ENCODE measurements around the gene SPDYA. TPM values are rescaled to one million over a fixed set of nuclear protein-coding genes. Genes with fewer than 3 reads are reported as not detected.

SPDYA gene
- total RNA-seq, 4 donors from 2014 or later = 0.35 to 0.80 TPM; not detected in 2

DNA sequence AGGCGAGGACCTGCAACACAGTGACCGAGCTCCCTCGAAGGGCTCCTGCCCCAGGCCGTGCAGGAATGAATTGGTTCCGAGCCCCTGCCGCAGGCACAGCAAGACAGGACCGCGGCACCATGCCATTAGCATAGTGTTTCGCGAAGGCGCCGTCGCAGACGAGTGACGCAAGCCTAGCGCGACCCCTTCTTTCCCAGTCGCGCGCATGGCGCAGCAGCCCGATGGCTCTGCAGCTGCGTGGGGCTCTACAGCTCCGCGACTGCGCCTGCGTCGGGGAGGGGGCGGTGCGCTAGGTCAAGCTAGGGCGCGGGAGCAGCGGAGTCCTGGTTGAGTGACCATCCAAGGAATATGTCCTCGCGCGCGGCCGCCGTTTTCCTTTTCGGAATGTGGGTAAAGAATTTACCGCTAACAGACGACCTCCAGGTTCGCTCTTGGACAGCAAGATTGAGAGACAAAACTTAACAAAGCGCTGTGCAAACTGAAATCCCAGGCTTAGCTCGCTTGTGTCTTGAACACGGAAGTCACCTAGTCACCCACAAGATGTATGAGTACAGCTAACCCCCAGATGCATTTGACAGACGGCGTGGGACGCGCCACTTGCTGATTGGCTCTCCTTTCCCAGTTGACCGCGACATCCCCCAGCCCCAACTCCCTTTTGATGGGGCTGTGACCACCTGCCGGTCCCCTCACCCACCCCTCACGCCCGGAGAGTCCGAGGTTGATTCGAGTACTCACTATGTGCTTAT is 59.7 kb downstream of the SPDYA start, which contains the start of gene TRMT61B:
TRMT61B (minus strand) TSS at position 164 of the 746 bp plus-strand sequence; CDS start at position 132, 32 bp downstream.
- TF ChIP-seq, protein P1, sequence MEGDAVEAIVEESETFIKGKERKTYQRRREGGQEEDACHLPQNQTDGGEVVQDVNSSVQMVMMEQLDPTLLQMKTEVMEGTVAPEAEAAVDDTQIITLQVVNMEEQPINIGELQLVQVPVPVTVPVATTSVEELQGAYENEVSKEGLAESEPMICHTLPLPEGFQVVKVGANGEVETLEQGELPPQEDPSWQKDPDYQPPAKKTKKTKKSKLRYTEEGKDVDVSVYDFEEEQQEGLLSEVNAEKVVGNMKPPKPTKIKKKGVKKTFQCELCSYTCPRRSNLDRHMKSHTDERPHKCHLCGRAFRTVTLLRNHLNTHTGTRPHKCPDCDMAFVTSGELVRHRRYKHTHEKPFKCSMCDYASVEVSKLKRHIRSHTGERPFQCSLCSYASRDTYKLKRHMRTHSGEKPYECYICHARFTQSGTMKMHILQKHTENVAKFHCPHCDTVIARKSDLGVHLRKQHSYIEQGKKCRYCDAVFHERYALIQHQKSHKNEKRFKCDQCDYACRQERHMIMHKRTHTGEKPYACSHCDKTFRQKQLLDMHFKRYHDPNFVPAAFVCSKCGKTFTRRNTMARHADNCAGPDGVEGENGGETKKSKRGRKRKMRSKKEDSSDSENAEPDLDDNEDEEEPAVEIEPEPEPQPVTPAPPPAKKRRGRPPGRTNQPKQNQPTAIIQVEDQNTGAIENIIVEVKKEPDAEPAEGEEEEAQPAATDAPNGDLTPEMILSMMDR (IDR thresholded peaks at IDR 0.05) = peak in 2 of 6 experiments; percentile 2 to 13
- TF ChIP-seq POLR2A (IDR thresholded peaks at IDR 0.05) = peak; percentile 79 to 85

DNA sequence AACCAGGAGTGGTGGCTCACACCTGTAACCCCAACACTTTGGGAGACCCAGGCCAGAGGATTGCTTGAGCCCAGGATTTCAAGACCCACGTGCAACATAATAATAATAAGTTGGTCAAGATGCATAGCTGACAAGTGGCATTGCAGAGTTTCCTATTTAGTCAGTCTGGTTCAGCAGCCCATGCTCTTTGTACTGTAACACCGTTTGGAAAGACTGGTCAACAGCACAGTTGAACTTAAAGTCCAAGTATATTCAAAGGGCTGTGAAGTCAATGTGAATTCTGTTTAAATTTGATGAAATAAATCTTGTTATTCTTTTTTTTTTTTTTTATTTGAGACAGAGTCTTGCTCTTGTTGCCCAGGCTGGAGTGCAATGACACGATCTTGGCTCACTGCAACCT is 61.0 kb downstream of the SPDYA start:
- Histone ChIP-seq H3K4me3 (no peak overlapping the region), H3K4me1 (peaks cover 0 to 16% (median 5%) of the 10 kb centered on the region in 4 donors), H3K27ac (no peak overlapping the region), H3K36me3 (no peaks in the 10 kb centered on the region), H3K27me3 (no peaks in the 10 kb centered on the region), H3K9me3 (no peaks in the 10 kb centered on the region)
- no peak for TF ChIP-seq POLR2A (IDR thresholded peaks at IDR 0.05)
- DNase-seq = no peak

More for the DNA sequence above, 59.7 kb downstream of the SPDYA start, which contains the start of gene TRMT61B:
- Histone ChIP-seq H3K4me3 (peak within 1 kb of the TSS; percentile 46 to 89 (median 78)), H3K27ac (peak within 1 kb of the TSS; percentile 80 to 88 (median 81)), H3K9me3 (no peaks in the 10 kb centered on the region), H3K27me3 (no peaks in the 10 kb centered on the region), H3K4me1 (peaks cover 0 to 26% (median 5%) of the 10 kb centered on the region in 4 donors), H3K36me3 (no peaks in the 10 kb centered on the region)
- peak; percentile 96 to 99 (median 97) for DNase-seq

DNA sequence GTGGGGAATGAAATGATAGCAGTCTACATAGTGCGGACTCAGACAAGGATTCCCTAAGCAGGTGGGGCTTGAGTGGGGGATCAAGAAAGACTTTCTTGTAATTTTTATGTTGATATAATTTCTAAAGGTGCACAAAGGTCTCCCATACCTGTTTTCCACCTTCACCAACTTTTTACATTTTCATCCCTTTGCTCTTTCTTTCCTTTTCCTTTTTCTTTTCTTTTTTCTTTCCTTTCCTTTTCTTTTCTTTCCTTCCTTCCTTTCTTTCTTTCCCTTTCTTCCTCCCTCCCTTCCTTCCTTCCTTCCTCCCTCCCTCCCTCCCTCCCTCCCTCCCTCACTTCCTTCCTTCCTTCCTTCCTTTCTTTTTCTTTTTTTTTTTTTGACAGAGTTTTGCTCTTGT is 69.6 kb downstream of the SPDYA start:
- Histone ChIP-seq H3K27ac (no peak overlapping the region), H3K4me1 (no peaks in the 10 kb centered on the region), H3K27me3 (no peaks in the 10 kb centered on the region), H3K4me3 (no peak overlapping the region), H3K36me3 (no peaks in the 10 kb centered on the region), H3K9me3 (no peaks in the 10 kb centered on the region)
- TF ChIP-seq, protein P1 (IDR thresholded peaks at IDR 0.05) = no peak
- no peak for TF ChIP-seq POLR2A (IDR thresholded peaks at IDR 0.05)
- DNase-seq = no peak

DNA sequence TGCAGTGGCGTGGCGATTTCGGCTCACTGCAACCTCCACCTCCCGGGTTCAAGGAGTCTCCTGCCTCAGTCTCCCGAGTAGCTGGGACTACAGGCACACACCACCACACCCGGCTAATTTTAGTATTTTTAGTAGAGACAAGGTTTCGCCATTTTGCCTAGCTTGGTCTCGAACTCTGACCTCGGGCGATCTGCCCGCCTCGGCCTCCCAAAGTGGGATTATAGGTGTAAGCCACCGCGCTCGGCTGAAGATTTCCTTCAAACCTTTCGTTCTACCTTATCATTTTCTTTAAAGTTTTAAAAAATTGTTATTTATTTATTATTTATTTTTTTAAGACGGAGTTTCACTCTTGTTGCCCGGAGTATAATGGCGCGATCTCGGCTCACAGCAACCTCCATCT is 82.9 kb downstream of the SPDYA start:
- no peak overlapping the region for H3K4me3 ChIP-seq
- H3K9me3 ChIP-seq = no peaks in the 10 kb centered on the region
- no peak for TF ChIP-seq POLR2A (IDR thresholded peaks at IDR 0.05)
- TF ChIP-seq, protein P1 (IDR thresholded peaks at IDR 0.05) = no peak
- H3K4me1 ChIP-seq = peaks cover 0 to 28% (median 8%) of the 10 kb centered on the region in 4 donors
- DNase-seq = no peak
- no peaks in the 10 kb centered on the region for H3K36me3 ChIP-seq
- H3K27ac ChIP-seq = no peak overlapping the region
- no peaks in the 10 kb centered on the region for H3K27me3 ChIP-seq

DNA sequence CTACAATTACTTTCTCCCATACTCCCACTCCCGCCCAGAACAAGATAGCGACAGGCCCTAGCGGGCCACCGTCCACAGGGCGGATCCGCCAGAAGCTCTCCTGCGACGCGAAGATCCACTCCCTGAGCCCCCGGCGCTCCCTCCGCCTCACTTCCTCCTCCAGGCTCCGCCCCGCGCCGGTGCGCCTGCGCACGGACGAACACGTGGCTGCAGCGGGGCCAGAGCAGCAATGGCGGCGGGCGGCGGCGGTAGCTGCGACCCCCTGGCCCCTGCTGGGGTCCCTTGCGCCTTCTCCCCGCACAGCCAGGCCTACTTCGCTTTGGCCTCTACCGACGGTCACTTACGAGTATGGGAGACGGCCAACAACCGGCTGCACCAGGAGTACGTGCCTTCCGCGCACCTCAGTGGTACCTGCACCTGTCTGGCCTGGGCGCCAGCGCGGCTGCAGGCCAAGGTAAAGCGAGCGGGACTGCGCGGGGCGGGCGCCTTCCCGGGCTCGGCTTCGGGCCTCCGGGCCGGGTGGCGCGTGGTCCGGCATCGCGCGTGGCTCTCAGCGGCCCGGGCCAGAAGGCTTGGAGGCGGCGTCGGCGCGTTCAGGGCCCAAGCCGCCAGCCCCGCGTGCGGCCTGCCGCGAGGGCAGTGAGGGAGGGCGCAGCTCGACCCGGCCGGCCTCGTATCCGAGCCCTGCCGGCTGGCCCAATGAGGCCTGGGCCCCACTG is 84.0 kb downstream of the SPDYA start, which contains the start of gene WDR43:
WDR43 (plus strand) TSS at position 198 of the 719 bp plus-strand sequence; CDS start at position 230, 32 bp downstream.
- Histone ChIP-seq H3K4me1 (peaks cover 0 to 28% (median 8%) of the 10 kb centered on the region in 4 donors), H3K9me3 (no peaks in the 10 kb centered on the region), H3K27me3 (no peaks in the 10 kb centered on the region), H3K27ac (peak within 1 kb of the TSS; percentile 73 to 88 (median 86)), H3K36me3 (no peaks in the 10 kb centered on the region), H3K4me3 (peak within 1 kb of the TSS; percentile 76 to 100 (median 96))
- TF ChIP-seq, protein P1 (IDR thresholded peaks at IDR 0.05) = no peak
- TF ChIP-seq POLR2A (IDR thresholded peaks at IDR 0.05) = peak; percentile 70 to 72
- DNase-seq = peak; percentile 97 to 99 (median 98)
